ENCODE measurements around the gene LRRK1.

The LRRK1 gene

GRCh38 chr15:100909565-100909964 is 9.6 kb upstream of the LRRK1 start:
- Histone ChIP-seq H2BK120ac (ENCODE audit: insufficient read depth, low read length, poor library complexity) (no peak overlapping the region), H3K23ac (ENCODE audit: low read length) (no peak overlapping the region), H3K79me2 (ENCODE audit: control insufficient read depth, insufficient read depth, low read length, poor library complexity) (no peaks in the 10 kb centered on the region), H2BK5ac (ENCODE audit: low read depth, low read length, poor library complexity) (no peak overlapping the region), H4K91ac (ENCODE audit: low read depth, low read length) (no peak overlapping the region), H3K4me1 (ENCODE audit: control insufficient read depth in 1 of 2, insufficient read depth in 2 of 2, low read length in 2 of 2) (no peaks in the 10 kb centered on the region), H3K9me3 (ENCODE audit: insufficient read depth, low read depth, low read length) (peaks cover 1% of the 10 kb centered on the region), H3K4me2 (ENCODE audit: low read length) (no peak overlapping the region), H3K27ac (ENCODE audit: low read depth, low read length) (no peak overlapping the region), H3K79me1 (ENCODE audit: low read length) (no peaks in the 10 kb centered on the region), H3K9ac (ENCODE audit: low read length) (no peak overlapping the region), H3K14ac (ENCODE audit: low read length) (no peak overlapping the region), H2AFZ (ENCODE audit: insufficient read depth, low read length, poor library complexity) (no peak overlapping the region), H2BK12ac (ENCODE audit: low read length) (no peak overlapping the region), H3K4me3 (ENCODE audit: low read depth, low read length) (no peak overlapping the region), H3K18ac (ENCODE audit: low read length) (no peak overlapping the region), H3K36me3 (ENCODE audit: control insufficient read depth in 1 of 2, insufficient read depth in 2 of 2, low read length in 2 of 2) (no peaks in the 10 kb centered on the region), H4K8ac (ENCODE audit: low read depth, low read length) (no peak overlapping the region), H2AK5ac (ENCODE audit: low read length) (no peak overlapping the region), H3K4ac (ENCODE audit: low read depth, low read length) (no peak overlapping the region), H3K27me3 (ENCODE audit: insufficient read depth, low read length) (no peaks in the 10 kb centered on the region), H4K12ac (ENCODE audit: low read depth, low read length) (no peak overlapping the region)
- DNase-seq: no peak
- no CpG with 5 or more reads among the region's 4 CpGs for WGBS (ENCODE audit: extremely low coverage, insufficient coverage, insufficient read length)

- Histone ChIP-seq H3K27me3 (ENCODE audit: insufficient read depth, low read length) (no peaks in the 10 kb centered on the region), H3K4me2 (ENCODE audit: low read length) (no peak overlapping the region), H2BK12ac (ENCODE audit: low read length) (no peak overlapping the region), H3K36me3 (ENCODE audit: control insufficient read depth in 1 of 2, insufficient read depth in 2 of 2, low read length in 2 of 2) (no peaks in the 10 kb centered on the region), H3K4ac (ENCODE audit: low read depth, low read length) (no peak overlapping the region), H4K8ac (ENCODE audit: low read depth, low read length) (no peak overlapping the region), H3K23ac (ENCODE audit: low read length) (peak overlapping the region; percentile 51), H2BK120ac (ENCODE audit: insufficient read depth, low read length, poor library complexity) (no peak overlapping the region), H2BK5ac (ENCODE audit: low read depth, low read length, poor library complexity) (no peak overlapping the region), H2AFZ (ENCODE audit: insufficient read depth, low read length, poor library complexity) (no peak overlapping the region), H3K4me3 (ENCODE audit: low read depth, low read length) (no peak overlapping the region), H3K27ac (ENCODE audit: low read depth, low read length) (no peak overlapping the region), H3K79me1 (ENCODE audit: low read length) (no peaks in the 10 kb centered on the region), H3K9me3 (ENCODE audit: insufficient read depth, low read depth, low read length) (peaks cover 1% of the 10 kb centered on the region), H3K14ac (ENCODE audit: low read length) (no peak overlapping the region), H3K4me1 (ENCODE audit: control insufficient read depth in 1 of 2, insufficient read depth in 2 of 2, low read length in 2 of 2) (no peaks in the 10 kb centered on the region), H4K12ac (ENCODE audit: low read depth, low read length) (no peak overlapping the region), H3K9ac (ENCODE audit: low read length) (peak overlapping the region; percentile 7), H3K79me2 (ENCODE audit: control insufficient read depth, insufficient read depth, low read length, poor library complexity) (no peaks in the 10 kb centered on the region), H2AK5ac (ENCODE audit: low read length) (no peak overlapping the region), H3K18ac (ENCODE audit: low read length) (no peak overlapping the region), H4K91ac (ENCODE audit: low read depth, low read length) (no peak overlapping the region)
- DNase-seq: no peak
- no CpG with 5 or more reads among the region's 12 CpGs for WGBS (ENCODE audit: extremely low coverage, insufficient coverage, insufficient read length)
These were observed 8.9 kb upstream of the LRRK1 start for GRCh38 chr15:100909989-100910955.

- no CpG with 5 or more reads among the region's 10 CpGs for WGBS (ENCODE audit: extremely low coverage, insufficient coverage, insufficient read length)
These were observed 8.1 kb upstream of the LRRK1 start for GRCh38 chr15:100911086-100911485.

GRCh38 chr15:100913961-100914360 is 5.2 kb upstream of the LRRK1 start:
- Histone ChIP-seq H3K14ac (ENCODE audit: low read length) (no peak overlapping the region), H3K23ac (ENCODE audit: low read length) (no peak overlapping the region), H4K8ac (ENCODE audit: low read depth, low read length) (no peak overlapping the region), H2BK120ac (ENCODE audit: insufficient read depth, low read length, poor library complexity) (no peak overlapping the region), H3K79me1 (ENCODE audit: low read length) (peaks cover 2% of the 10 kb centered on the region), H3K79me2 (ENCODE audit: control insufficient read depth, insufficient read depth, low read length, poor library complexity) (peaks cover 2% of the 10 kb centered on the region), H3K9ac (ENCODE audit: low read length) (no peak overlapping the region), H3K27me3 (ENCODE audit: insufficient read depth, low read length) (peaks cover 9% of the 10 kb centered on the region), H2BK5ac (ENCODE audit: low read depth, low read length, poor library complexity) (no peak overlapping the region), H3K4me2 (ENCODE audit: low read length) (no peak overlapping the region), H3K4me3 (ENCODE audit: low read depth, low read length) (no peak overlapping the region), H3K9me3 (ENCODE audit: insufficient read depth, low read depth, low read length) (peaks cover 1% of the 10 kb centered on the region), H4K12ac (ENCODE audit: low read depth, low read length) (no peak overlapping the region), H3K27ac (ENCODE audit: low read depth, low read length) (no peak overlapping the region), H2AK5ac (ENCODE audit: low read length) (no peak overlapping the region), H2AFZ (ENCODE audit: insufficient read depth, low read length, poor library complexity) (no peak overlapping the region), H3K4me1 (ENCODE audit: control insufficient read depth in 1 of 2, insufficient read depth in 2 of 2, low read length in 2 of 2) (peaks cover 3 to 6% of the 10 kb centered on the region in 2 experiments), H3K4ac (ENCODE audit: low read depth, low read length) (no peak overlapping the region), H4K91ac (ENCODE audit: low read depth, low read length) (no peak overlapping the region), H3K36me3 (ENCODE audit: control insufficient read depth in 1 of 2, insufficient read depth in 2 of 2, low read length in 2 of 2) (no peaks in the 10 kb centered on the region), H2BK12ac (ENCODE audit: low read length) (no peak overlapping the region), H3K18ac (ENCODE audit: low read length) (no peak overlapping the region)
- no peak for DNase-seq
- WGBS (ENCODE audit: extremely low coverage, insufficient coverage, insufficient read length): no CpG with 5 or more reads among the region's 4 CpGs

More at GRCh38 chr15:100911086-100911485, 8.1 kb upstream of the LRRK1 start:
- Histone ChIP-seq H3K79me1 (ENCODE audit: low read length) (no peaks in the 10 kb centered on the region), H2BK5ac (ENCODE audit: low read depth, low read length, poor library complexity) (no peak overlapping the region), H3K23ac (ENCODE audit: low read length) (no peak overlapping the region), H3K14ac (ENCODE audit: low read length) (no peak overlapping the region), H3K27me3 (ENCODE audit: insufficient read depth, low read length) (no peaks in the 10 kb centered on the region), H3K36me3 (ENCODE audit: control insufficient read depth in 1 of 2, insufficient read depth in 2 of 2, low read length in 2 of 2) (no peaks in the 10 kb centered on the region), H3K9me3 (ENCODE audit: insufficient read depth, low read depth, low read length) (peaks cover 1% of the 10 kb centered on the region), H3K4me3 (ENCODE audit: low read depth, low read length) (no peak overlapping the region), H2AFZ (ENCODE audit: insufficient read depth, low read length, poor library complexity) (no peak overlapping the region), H2BK120ac (ENCODE audit: insufficient read depth, low read length, poor library complexity) (no peak overlapping the region), H2AK5ac (ENCODE audit: low read length) (no peak overlapping the region), H3K4ac (ENCODE audit: low read depth, low read length) (no peak overlapping the region), H4K12ac (ENCODE audit: low read depth, low read length) (no peak overlapping the region), H4K8ac (ENCODE audit: low read depth, low read length) (no peak overlapping the region), H3K4me2 (ENCODE audit: low read length) (no peak overlapping the region), H4K91ac (ENCODE audit: low read depth, low read length) (no peak overlapping the region), H3K79me2 (ENCODE audit: control insufficient read depth, insufficient read depth, low read length, poor library complexity) (no peaks in the 10 kb centered on the region), H3K4me1 (ENCODE audit: control insufficient read depth in 1 of 2, insufficient read depth in 2 of 2, low read length in 2 of 2) (no peaks in the 10 kb centered on the region), H3K9ac (ENCODE audit: low read length) (no peak overlapping the region), H2BK12ac (ENCODE audit: low read length) (no peak overlapping the region), H3K27ac (ENCODE audit: low read depth, low read length) (no peak overlapping the region), H3K18ac (ENCODE audit: low read length) (no peak overlapping the region)
- DNase-seq: no peak

Data from trophoblast cell (in vitro differentiated cells and primary cell).